ENCODE data around the gene ARL4A.

- TF ChIP-seq EZH2 (IDR thresholded peaks at IDR 0.05; ENCODE audit: borderline replicate concordance, low read depth, low read length, poor library complexity, severe bottlenecking) (no peak), CTCF (conservative IDR thresholded peaks at IDR 0.05; ENCODE audit: low read depth, low read length) (peak; percentile 69)
These were observed 1.1 kb upstream of the ARL4A start for GRCh38 chr7:12686234-12686890.
